ENCODE measurements around the gene TRIO.
"Not testable (repeated sequence)": the region's sequence is repeated elsewhere in the genome, so short reads cannot be mapped to it uniquely, and the experiment has no call there.

TRIO gene

GRCh38 chr5:14525397-14525796, 382.3 kb downstream of the TRIO start:
- no peak for FAIRE-seq

DNA sequence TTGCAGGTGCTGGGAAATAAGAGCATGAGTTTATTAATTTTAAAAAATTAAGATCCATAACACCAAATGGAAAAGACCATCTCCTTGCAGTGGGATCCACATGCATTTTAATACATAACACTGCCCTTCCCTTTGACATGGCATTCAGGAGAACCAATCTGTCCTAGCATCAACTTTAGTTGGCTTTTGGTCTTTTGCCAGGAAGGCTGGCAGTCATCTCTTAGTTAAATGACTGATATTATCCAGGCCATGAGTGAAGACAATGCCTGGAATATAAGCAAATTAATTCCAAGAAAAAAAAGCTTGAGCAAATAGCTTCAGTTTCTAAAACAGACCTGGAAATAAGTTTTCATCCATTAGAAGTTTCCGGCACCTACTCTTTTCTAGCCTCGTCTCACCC, 383.4 kb downstream of the TRIO start:
- no peak for FAIRE-seq

- FAIRE-seq = no peak
Measured at GRCh38 chr5:14528115-14528514, 385.0 kb downstream of the TRIO start.

DNA sequence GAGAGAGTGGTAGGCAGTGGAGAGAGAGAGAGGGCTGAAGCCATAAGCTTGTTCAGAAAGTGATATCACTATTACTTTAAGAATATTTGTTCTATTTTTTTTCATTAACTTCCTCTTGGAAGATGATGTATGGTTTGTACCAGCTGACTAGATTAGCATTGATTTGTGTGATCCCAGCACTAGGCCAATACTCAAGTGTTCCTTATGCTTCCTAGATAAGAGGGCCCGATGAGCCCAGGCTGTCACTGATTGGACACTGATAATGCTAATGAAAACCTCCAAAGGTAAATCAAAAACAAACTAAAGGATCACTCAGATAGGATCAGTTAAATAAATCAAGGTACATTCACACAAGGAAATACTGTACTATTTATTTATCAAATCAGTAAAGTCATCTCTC, 385.8 kb downstream of the TRIO start:
- FAIRE-seq = no peak

GRCh38 chr5:14531668-14532067, 388.5 kb downstream of the TRIO start:
- no peak for FAIRE-seq

- FAIRE-seq = no peak
Measured at GRCh38 chr5:14532180-14532579, 389.0 kb downstream of the TRIO start.

DNA sequence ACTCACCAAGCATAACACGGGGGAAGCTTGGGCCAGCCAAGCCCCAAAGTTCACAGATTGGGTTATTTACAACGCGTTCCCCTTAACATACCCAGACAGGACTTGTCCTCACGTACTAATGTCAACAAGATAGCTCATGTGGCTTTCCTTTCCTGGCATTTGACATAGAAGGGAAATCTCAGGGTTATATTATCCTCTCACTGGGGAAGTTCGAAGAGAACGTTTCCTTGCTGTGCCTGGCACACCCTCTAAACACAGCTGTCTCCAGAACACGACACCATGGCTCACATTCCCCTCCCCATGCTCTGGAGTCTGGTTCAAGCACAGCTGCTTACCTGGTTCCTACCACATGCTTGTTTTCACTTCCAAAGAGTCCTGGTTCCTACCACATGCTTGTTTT, 391.6 kb downstream of the TRIO start:
- FAIRE-seq = no peak

DNA sequence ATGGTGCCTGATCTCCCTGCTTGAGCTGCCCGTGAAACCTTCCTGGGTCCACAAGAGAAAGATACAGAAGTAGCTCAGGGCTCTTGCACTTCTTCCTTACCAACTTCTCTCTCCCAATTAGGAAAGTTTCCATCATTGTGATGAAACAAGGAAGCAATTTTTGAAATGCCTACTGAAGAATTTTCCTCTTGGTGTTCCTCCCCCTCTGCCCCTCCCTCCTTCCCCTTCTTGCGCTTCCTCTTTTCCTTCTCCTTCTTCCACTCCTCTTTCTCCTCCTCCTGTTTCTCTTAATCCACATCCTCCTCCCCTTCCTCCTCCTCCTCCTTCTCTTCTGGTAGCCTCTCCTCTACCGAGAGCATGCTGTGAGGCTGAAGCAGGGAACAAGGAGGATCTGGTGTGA, 402.2 kb downstream of the TRIO start:
- no peak for FAIRE-seq

DNA sequence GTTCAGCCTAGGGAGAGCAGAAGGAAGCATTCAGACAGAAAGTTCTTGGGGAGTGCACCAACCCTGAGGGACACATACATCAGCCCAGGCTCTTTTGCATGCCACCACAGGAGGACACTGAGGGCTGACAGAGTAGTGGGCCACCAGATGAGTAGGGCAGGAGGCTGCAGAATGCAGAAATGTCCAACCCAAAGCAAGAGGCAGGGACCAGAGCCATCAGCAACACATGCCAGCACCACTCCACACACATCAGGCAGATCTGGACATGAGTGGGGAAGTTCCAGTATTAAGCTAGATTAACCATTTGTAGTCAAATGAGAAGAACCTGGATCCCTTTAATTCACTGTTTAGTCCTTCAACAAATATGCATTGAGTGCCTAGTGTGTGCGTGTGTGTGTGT, 402.7 kb downstream of the TRIO start:
- FAIRE-seq = no peak

DNA sequence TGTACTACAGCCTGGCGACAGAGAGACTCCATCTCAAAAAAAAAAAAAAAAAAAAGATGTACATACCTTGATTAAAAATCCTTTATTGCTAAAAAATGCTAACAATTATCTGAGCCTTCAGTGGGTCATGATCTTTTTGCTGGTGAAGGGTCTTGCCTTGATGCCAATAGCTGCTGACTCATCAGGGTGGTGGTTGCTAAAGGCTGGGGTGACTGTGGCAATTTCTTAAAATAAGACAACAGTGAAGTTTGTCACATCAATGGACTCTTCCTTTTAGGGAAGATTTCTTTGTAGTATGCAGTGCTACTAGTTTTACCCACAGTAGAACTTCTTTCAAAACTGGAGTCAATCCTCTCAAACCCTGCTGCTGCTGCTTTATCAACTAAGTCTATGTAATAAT, 404.5 kb downstream of the TRIO start:
- FAIRE-seq = no peak

GRCh38 chr5:14551211-14551610, 408.1 kb downstream of the TRIO start:
- no peak for FAIRE-seq

DNA sequence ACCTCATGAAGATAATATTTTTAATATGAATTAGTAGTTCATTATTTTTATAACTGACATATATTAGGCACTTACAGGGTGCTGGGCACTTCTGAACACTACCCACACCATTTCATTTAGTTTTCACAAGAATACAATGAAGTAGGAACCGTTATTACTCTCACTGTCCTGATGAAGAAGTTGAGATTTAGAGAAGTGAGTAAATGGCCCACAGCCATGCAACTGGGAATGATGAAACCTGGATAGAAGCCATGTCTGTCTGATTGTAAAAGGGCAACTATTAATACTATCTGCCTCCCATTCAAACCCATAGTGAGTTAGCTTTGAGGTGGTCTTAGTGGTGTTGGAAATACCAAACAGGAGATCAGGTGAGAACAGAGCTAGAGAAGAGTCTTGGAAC, 408.9 kb downstream of the TRIO start:
- no peak for FAIRE-seq

- FAIRE-seq = not testable (repeated sequence)
Measured at GRCh38 chr5:14554288-14554687, 411.1 kb downstream of the TRIO start.

GRCh38 chr5:14556015-14556414, 412.9 kb downstream of the TRIO start:
- FAIRE-seq = no peak

- FAIRE-seq = no peak
Measured at GRCh38 chr5:14557203-14557770, 414.1 kb downstream of the TRIO start.

- FAIRE-seq = no peak
Measured at GRCh38 chr5:14557791-14558415, 414.8 kb downstream of the TRIO start.

Data from TTC549 (cell line).